ENCODE measurements around the gene DRD3.

DRD3 gene

GRCh38 chr3:114078126-114078525 lies 100.7 kb downstream of the DRD3 start:
- Histone ChIP-seq H3K9ac (no peak overlapping the region), H3K36me3 (peaks cover 99 to 100% (median 100%) of the 10 kb centered on the region in 11 experiments), H3K27me3 (no peaks in the 10 kb centered on the region), H3K9me3 (replicated peaks in 1 of 11) (no peaks in the 10 kb centered on the region), H4K20me1 (peaks cover 0 to 37% (median 10%) of the 10 kb centered on the region in 11 experiments; a peak in 12 of 22 replicates), H3K4me1 (no peaks in the 10 kb centered on the region), H3K4me2 (no peak overlapping the region), H3K4me3 (no peak overlapping the region), H3K27ac (no peak overlapping the region)
- TF ChIP-seq Cebpa-rat (IDR thresholded peaks at IDR 0.05) = no peak

Measured in BLaER1 treated with 17β-estradiol and CSF1 and Interleukin-3, amounts not matched to agents 10 nM and 100 nM (cell line).